Erythroblast (primary cell): ENCODE results near the gene GABRG3.

Source experiments
- GATA1 ChIP-seq: IDR thresholded peaks from 2 replicates; pipeline ENCODE4 v1.6.1; 2011; ENCODE audit warnings: low read depth, mild to moderate bottlenecking, control low read depth, low read length, moderate library complexity
- POLR2A ChIP-seq: IDR thresholded peaks from 2 replicates; pipeline ENCODE4 v1.6.1; 2011; ENCODE audit warnings: mild to moderate bottlenecking, low read length

- TF ChIP-seq POLR2A (no peak), GATA1 (no peak)
Measured at GRCh38 chr15:27352136-27352535, 381.2 kb downstream of the GABRG3 start.
